Esophagus squamous epithelium (tissue), 4 donors: ENCODE results near the gene RBFOX1.

Experiments used
- POLR2A ChIP-seq, 4 donors: fragments of 450-650 bp; IDR thresholded peaks; one replicate each; pipeline ENCODE4 v1.6.1; 2017; ENCODE audit warnings: antibody characterized with exemption in 4 of 4, mild to moderate bottlenecking in 4 of 4, moderate library complexity in 3 of 4
- TF ChIP-seq, protein P1 (sequence below), 6 experiments: fragments of 450-650 bp in 4 of 6; fragments of 200-600 bp in 2 of 6; sonication (generic) in 2 of 6; IDR thresholded peaks; one replicate each; pipeline ENCODE4 v1.5.1; 2016 to 2019; ENCODE audit warnings: antibody characterized with exemption in 6 of 6, mild to moderate bottlenecking in 4 of 6, moderate library complexity in 4 of 6

DNA sequence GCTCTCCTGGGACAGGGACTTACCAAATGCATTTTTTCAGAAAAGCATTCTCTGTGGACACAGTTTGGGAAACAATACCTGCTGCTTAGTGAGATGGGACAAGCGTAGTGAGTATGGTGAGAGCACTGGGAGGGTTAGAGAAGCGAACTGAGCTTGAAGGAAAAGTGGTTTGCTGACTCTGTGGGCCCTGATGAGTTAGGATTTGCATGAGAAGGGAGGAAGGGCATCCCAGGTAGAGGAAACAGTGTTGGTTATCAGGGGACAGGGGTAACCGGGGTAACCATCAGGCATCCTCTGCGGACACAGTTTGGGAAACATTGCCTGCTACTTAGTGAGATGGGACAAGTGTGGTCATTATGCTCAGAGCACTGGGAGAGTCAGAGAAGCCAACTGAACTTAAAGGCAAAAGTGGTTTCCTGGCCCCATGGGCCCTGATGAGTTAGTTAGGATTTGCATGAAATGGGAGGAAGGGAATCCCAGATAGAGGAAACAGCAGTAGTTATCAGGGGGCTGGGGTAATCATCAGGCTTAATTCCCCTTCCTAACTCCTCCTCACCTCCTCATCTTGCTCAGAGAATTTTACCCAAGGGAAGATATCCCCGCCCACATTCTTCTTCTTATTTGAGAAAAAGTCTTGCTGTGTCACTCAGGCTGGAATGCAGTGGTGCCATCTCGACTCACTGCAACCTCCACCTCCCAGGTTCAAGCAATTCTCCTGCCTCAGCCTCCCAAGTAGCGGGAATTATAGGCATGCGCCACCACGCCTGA lies 319.3 kb downstream of the RBFOX1 start:
- TF ChIP-seq, protein P1, sequence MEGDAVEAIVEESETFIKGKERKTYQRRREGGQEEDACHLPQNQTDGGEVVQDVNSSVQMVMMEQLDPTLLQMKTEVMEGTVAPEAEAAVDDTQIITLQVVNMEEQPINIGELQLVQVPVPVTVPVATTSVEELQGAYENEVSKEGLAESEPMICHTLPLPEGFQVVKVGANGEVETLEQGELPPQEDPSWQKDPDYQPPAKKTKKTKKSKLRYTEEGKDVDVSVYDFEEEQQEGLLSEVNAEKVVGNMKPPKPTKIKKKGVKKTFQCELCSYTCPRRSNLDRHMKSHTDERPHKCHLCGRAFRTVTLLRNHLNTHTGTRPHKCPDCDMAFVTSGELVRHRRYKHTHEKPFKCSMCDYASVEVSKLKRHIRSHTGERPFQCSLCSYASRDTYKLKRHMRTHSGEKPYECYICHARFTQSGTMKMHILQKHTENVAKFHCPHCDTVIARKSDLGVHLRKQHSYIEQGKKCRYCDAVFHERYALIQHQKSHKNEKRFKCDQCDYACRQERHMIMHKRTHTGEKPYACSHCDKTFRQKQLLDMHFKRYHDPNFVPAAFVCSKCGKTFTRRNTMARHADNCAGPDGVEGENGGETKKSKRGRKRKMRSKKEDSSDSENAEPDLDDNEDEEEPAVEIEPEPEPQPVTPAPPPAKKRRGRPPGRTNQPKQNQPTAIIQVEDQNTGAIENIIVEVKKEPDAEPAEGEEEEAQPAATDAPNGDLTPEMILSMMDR (IDR thresholded peaks at IDR 0.05): no peak
- TF ChIP-seq POLR2A (IDR thresholded peaks at IDR 0.05): no peak
